GM23338 (cell line): ENCODE measurements around the gene RSL1D1. TPM values are rescaled to one million over a fixed set of nuclear protein-coding genes. Genes with fewer than 3 reads are reported as not detected.
A peak's percentile ranks its signal among the peaks of the same experiment; 100 is the strongest.

Source experiments
- ATAC-seq: fragments of 200-7000 bp; cut with Tn5 transposase; 3 replicates; pipeline ENCODE4 v1.9.1; 2020
- DNase-seq: peaks from one replicate; pipeline ENCODE4 v3.0.0-alpha.2; 2015; ENCODE audit warnings: low spot score
- H2AFZ ChIP-seq: fragments of 200-600 bp; sonication (generic); 2 replicates; pipeline ENCODE4 v1.8.0; 2016; ENCODE audit warnings: antibody characterized with exemption, mild to moderate bottlenecking, moderate library complexity
- H3F3A ChIP-seq: fragments of 200-600 bp; sonication (generic); replicated peaks from 2 replicates; pipeline ENCODE4 v1.8.0; 2017; ENCODE audit warnings: antibody characterized with exemption, mixed run types, low read depth
- H3K27ac ChIP-seq: fragments of 200-600 bp; sonication (generic); 2 replicates; pipeline ENCODE4 v1.6.1; 2016; ENCODE audit warnings: low read depth
- H3K27me3 ChIP-seq: fragments of 200-600 bp; sonication (generic); 2 replicates; pipeline ENCODE4 v1.8.0; 2016; ENCODE audit warnings: mild to moderate bottlenecking, mixed run types, moderate library complexity; ENCODE audit not compliant: insufficient read depth
- H3K36me3 ChIP-seq: fragments of 200-600 bp; sonication (generic); 2 replicates; pipeline ENCODE4 v1.8.0; 2016; ENCODE audit warnings: mild to moderate bottlenecking; ENCODE audit not compliant: insufficient read depth
- H3K4me1 ChIP-seq: fragments of 200-600 bp; sonication (generic); 2 replicates; pipeline ENCODE4 v1.8.0; 2016; ENCODE audit warnings: mild to moderate bottlenecking, moderate library complexity; ENCODE audit not compliant: insufficient read depth
- H3K4me2 ChIP-seq: fragments of 200-600 bp; sonication (generic); 2 replicates; pipeline ENCODE4 v1.7.1; 2017; ENCODE audit warnings: mixed run types
- H3K4me3 ChIP-seq: fragments of 200-600 bp; sonication (generic); 2 replicates; pipeline ENCODE4 v1.6.1; 2016; ENCODE audit warnings: mixed run types
- H3K79me2 ChIP-seq: fragments of 200-600 bp; sonication (generic); replicated peaks from 2 replicates; pipeline ENCODE4 v1.8.0; 2017; ENCODE audit warnings: mild to moderate bottlenecking; ENCODE audit not compliant: insufficient read depth
- H3K9me2 ChIP-seq: fragments of 200-600 bp; sonication (generic); 2 replicates; pipeline ENCODE4 v1.8.0; 2017; ENCODE audit not compliant: insufficient read depth
- H4K20me1 ChIP-seq: fragments of 200-600 bp; sonication (generic); replicated peaks from 2 replicates; pipeline ENCODE4 v1.8.0; 2017; ENCODE audit warnings: mild to moderate bottlenecking; ENCODE audit not compliant: insufficient read depth
- H3K27ac Mint-ChIP-seq: 2 replicates; pipeline ENCODE4 v1.8.0; 2020; ENCODE audit warnings: inconsistent platforms, mild to moderate bottlenecking, moderate library complexity, mixed read lengths
- H3K27me3 Mint-ChIP-seq: 3 replicates; pipeline ENCODE4 v1.8.0; 2022; ENCODE audit warnings: low read depth, mild to moderate bottlenecking, moderate library complexity, mixed read lengths, inconsistent platforms; ENCODE audit not compliant: insufficient read depth, poor library complexity
- H3K36me3 Mint-ChIP-seq: 3 replicates; pipeline ENCODE4 v1.8.0; 2021; ENCODE audit warnings: low read depth, mild to moderate bottlenecking, inconsistent platforms, moderate library complexity, mixed read lengths
- H3K4me1 Mint-ChIP-seq: 3 replicates; pipeline ENCODE4 v1.8.0; 2020; ENCODE audit warnings: mild to moderate bottlenecking, inconsistent platforms, mixed read lengths
- H3K4me3 Mint-ChIP-seq: 3 replicates; pipeline ENCODE4 v1.8.0; 2021; ENCODE audit warnings: moderate library complexity, mild to moderate bottlenecking, inconsistent platforms, mixed read lengths
- H3K9me3 Mint-ChIP-seq: 3 replicates; pipeline ENCODE4 v1.8.0; 2020; ENCODE audit warnings: moderate library complexity, mild to moderate bottlenecking, inconsistent platforms, mixed read lengths
- CREB1 ChIP-seq: fragments of 250-450 bp; sonication (Bioruptor Pico); IDR thresholded peaks from 2 replicates; pipeline ENCODE4 v1.5.0; 2020; ENCODE audit warnings: low read depth, mild to moderate bottlenecking, moderate library complexity
- EZH2 ChIP-seq: fragments of 200-600 bp; sonication (generic); IDR thresholded peaks from one replicate; pipeline ENCODE4 v1.8.0; 2017; ENCODE audit warnings: antibody characterized with exemption, mild to moderate bottlenecking, low read depth; ENCODE audit not compliant: unreplicated experiment
- EZH2phosphoT487 ChIP-seq: fragments of 200-600 bp; sonication (generic); IDR thresholded peaks from one replicate; pipeline ENCODE4 v1.8.1; 2018; ENCODE audit warnings: antibody characterized with exemption; ENCODE audit not compliant: unreplicated experiment
- JUNB ChIP-seq: IDR thresholded peaks from one replicate; pipeline ENCODE4 v1.6.1; 2016; ENCODE audit warnings: antibody characterized with exemption; ENCODE audit not compliant: unreplicated experiment
- NANOG ChIP-seq: IDR thresholded peaks from 2 replicates; pipeline ENCODE4 v1.6.1; 2016; ENCODE audit warnings: antibody characterized with exemption, borderline replicate concordance
- POLR2AphosphoS5 ChIP-seq: IDR thresholded peaks from 2 replicates; pipeline ENCODE4 v1.6.1; 2016; ENCODE audit warnings: antibody characterized with exemption, low read depth
- STAT1 ChIP-seq: IDR thresholded peaks from one replicate; pipeline ENCODE4 v1.6.1; 2016; ENCODE audit warnings: antibody characterized with exemption; ENCODE audit not compliant: unreplicated experiment
- ZNF114 ChIP-seq: fragments of 250-450 bp; sonication (Bioruptor Pico); IDR thresholded peaks from 2 replicates; pipeline ENCODE4 v1.5.0; 2020; ENCODE audit warnings: mild to moderate bottlenecking, moderate library complexity
- ZNF331 ChIP-seq: fragments of 250-450 bp; sonication (Bioruptor Pico); IDR thresholded peaks from 2 replicates; pipeline ENCODE4 v1.5.0; 2020; ENCODE audit warnings: low read depth, mild to moderate bottlenecking, moderate library complexity
- ZNF462 ChIP-seq: fragments of 250-450 bp; sonication (Bioruptor Pico); IDR thresholded peaks from 2 replicates; pipeline ENCODE4 v1.5.0; 2020; ENCODE audit warnings: mild to moderate bottlenecking, moderate library complexity
- polyA plus RNA-seq: library from polyadenylated mRNA; unstranded; fragments of >200 nt; fragmentation: Nextera tagmentation; extraction: Ambion mirVana; gene quantifications from 2 replicates; pipeline ENCODE4 v1.2.1, GENCODE V29; 2016
- total RNA-seq: library from RNA; depleted of rRNA; stranded (reverse); fragments of >200 nt; shearing (Covaris generic); gene quantifications from 2 replicates; pipeline ENCODE4 v1.2.3, GENCODE V29; 2014
- TF ChIP-seq, protein P1 (sequence below), 2 experiments: fragments of 200-600 bp in 1 of 2; sonication (generic) in 1 of 2; conservative IDR thresholded peaks; 2 replicates each; pipeline versions ENCODE4 v1.5.1 to v1.6.1; 2016 to 2017; ENCODE audit warnings: antibody characterized with exemption in 2 of 2, low read depth in 2 of 2, mild to moderate bottlenecking in 2 of 2, moderate library complexity in 1 of 2
- TF ChIP-seq, protein P2 (sequence below): IDR thresholded peaks from one replicate; pipeline ENCODE4 v1.6.1; 2018; ENCODE audit warnings: antibody characterized with exemption; ENCODE audit not compliant: unreplicated experiment
- TF ChIP-seq, protein P3 (sequence below): IDR thresholded peaks from 2 replicates; pipeline ENCODE4 v1.6.1; 2016; ENCODE audit warnings: antibody characterized with exemption

RSL1D1 gene
- total and polyA plus RNA-seq, 2 experiments from 2014 or later, result 298 to 495 TPM

GRCh38 chr16:11835891-11836649, 15.3 kb downstream of the RSL1D1 start:
- no peaks in the 10 kb centered on the region for H3K27me3 ChIP-seq
- no peaks in the 10 kb centered on the region for H3K9me3 Mint-ChIP-seq
- H3K36me3 ChIP-seq, result peaks cover 42% of the 10 kb centered on the region
- no peak overlapping the region for H3K4me3 ChIP-seq
- H3K36me3 Mint-ChIP-seq, result peaks cover 52% of the 10 kb centered on the region
- H3K27ac Mint-ChIP-seq, result peak overlapping the region; percentile 79
- peaks cover 14% of the 10 kb centered on the region for H4K20me1 ChIP-seq
- H3K27ac ChIP-seq, result peak overlapping the region; percentile 91; the same call in 1 of the 2 replicates
- no peaks in the 10 kb centered on the region for H3K27me3 Mint-ChIP-seq
- no peak overlapping the region for H3K4me3 Mint-ChIP-seq
- peaks cover 37% of the 10 kb centered on the region for H3F3A ChIP-seq
- peaks cover 10% of the 10 kb centered on the region; the same call in 2 of the 3 replicates for H3K4me1 Mint-ChIP-seq
- H3K79me2 ChIP-seq, result 0 out of 2 replicates have a peak, but pooled peaks cover 7% of the 10 kb centered on the region
- DNase-seq (peak; percentile 41), ATAC-seq (peak; percentile 52)
- no peaks in the 10 kb centered on the region for H3K9me2 ChIP-seq
- no peaks in the 10 kb centered on the region for H3K4me1 ChIP-seq
- no peak for TF ChIP-seq ZNF462 (CRISPR knock-in tag)
- TF ChIP-seq, protein P1, sequence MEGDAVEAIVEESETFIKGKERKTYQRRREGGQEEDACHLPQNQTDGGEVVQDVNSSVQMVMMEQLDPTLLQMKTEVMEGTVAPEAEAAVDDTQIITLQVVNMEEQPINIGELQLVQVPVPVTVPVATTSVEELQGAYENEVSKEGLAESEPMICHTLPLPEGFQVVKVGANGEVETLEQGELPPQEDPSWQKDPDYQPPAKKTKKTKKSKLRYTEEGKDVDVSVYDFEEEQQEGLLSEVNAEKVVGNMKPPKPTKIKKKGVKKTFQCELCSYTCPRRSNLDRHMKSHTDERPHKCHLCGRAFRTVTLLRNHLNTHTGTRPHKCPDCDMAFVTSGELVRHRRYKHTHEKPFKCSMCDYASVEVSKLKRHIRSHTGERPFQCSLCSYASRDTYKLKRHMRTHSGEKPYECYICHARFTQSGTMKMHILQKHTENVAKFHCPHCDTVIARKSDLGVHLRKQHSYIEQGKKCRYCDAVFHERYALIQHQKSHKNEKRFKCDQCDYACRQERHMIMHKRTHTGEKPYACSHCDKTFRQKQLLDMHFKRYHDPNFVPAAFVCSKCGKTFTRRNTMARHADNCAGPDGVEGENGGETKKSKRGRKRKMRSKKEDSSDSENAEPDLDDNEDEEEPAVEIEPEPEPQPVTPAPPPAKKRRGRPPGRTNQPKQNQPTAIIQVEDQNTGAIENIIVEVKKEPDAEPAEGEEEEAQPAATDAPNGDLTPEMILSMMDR (conservative IDR thresholded peaks at IDR 0.05; ENCODE audit: low read depth in 2 of 2), result no peak
- TF ChIP-seq POLR2AphosphoS5, result no peak
- TF ChIP-seq, protein P2, sequence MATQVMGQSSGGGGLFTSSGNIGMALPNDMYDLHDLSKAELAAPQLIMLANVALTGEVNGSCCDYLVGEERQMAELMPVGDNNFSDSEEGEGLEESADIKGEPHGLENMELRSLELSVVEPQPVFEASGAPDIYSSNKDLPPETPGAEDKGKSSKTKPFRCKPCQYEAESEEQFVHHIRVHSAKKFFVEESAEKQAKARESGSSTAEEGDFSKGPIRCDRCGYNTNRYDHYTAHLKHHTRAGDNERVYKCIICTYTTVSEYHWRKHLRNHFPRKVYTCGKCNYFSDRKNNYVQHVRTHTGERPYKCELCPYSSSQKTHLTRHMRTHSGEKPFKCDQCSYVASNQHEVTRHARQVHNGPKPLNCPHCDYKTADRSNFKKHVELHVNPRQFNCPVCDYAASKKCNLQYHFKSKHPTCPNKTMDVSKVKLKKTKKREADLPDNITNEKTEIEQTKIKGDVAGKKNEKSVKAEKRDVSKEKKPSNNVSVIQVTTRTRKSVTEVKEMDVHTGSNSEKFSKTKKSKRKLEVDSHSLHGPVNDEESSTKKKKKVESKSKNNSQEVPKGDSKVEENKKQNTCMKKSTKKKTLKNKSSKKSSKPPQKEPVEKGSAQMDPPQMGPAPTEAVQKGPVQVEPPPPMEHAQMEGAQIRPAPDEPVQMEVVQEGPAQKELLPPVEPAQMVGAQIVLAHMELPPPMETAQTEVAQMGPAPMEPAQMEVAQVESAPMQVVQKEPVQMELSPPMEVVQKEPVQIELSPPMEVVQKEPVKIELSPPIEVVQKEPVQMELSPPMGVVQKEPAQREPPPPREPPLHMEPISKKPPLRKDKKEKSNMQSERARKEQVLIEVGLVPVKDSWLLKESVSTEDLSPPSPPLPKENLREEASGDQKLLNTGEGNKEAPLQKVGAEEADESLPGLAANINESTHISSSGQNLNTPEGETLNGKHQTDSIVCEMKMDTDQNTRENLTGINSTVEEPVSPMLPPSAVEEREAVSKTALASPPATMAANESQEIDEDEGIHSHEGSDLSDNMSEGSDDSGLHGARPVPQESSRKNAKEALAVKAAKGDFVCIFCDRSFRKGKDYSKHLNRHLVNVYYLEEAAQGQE, result no peak
- no peak for TF ChIP-seq CREB1 (CRISPR knock-in tag)
- no peak for TF ChIP-seq STAT1
- TF ChIP-seq ZNF331 (CRISPR knock-in tag), result no peak
- no peak for TF ChIP-seq ZNF114 (CRISPR knock-in tag)
- TF ChIP-seq, protein P3, sequence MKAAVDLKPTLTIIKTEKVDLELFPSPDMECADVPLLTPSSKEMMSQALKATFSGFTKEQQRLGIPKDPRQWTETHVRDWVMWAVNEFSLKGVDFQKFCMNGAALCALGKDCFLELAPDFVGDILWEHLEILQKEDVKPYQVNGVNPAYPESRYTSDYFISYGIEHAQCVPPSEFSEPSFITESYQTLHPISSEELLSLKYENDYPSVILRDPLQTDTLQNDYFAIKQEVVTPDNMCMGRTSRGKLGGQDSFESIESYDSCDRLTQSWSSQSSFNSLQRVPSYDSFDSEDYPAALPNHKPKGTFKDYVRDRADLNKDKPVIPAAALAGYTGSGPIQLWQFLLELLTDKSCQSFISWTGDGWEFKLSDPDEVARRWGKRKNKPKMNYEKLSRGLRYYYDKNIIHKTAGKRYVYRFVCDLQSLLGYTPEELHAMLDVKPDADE, result no peak
- TF ChIP-seq EZH2, result no peak
- no peak for TF ChIP-seq JUNB
- TF ChIP-seq NANOG, result no peak
- TF ChIP-seq EZH2phosphoT487, result no peak
- no peak overlapping the region for H3K4me2 ChIP-seq
- H2AFZ ChIP-seq, result no peak overlapping the region
